Measurements from ENCODE around the gene VIL1.

Gene VIL1

GRCh38 chr2:218444692-218445357 lies 25.9 kb downstream of the VIL1 start:
- H3K4me3 ChIP-seq (ENCODE audit: low read length), result no peak overlapping the region
- DNase-seq (ENCODE audit: low read depth), result no peak
- TF ChIP-seq CTCF (conservative IDR thresholded peaks at IDR 0.05; ENCODE audit: low read length), result no peak

- DNase-seq (ENCODE audit: low read depth), result no peak
- TF ChIP-seq CTCF (conservative IDR thresholded peaks at IDR 0.05; ENCODE audit: low read length), result no peak
- H3K4me3 ChIP-seq (ENCODE audit: low read length), result no peak overlapping the region
These were observed 26.7 kb downstream of the VIL1 start for GRCh38 chr2:218445602-218446001.

- H3K4me3 ChIP-seq (ENCODE audit: low read length), result no peak overlapping the region
- no peak for TF ChIP-seq CTCF (conservative IDR thresholded peaks at IDR 0.05; ENCODE audit: low read length)
- no peak for DNase-seq (ENCODE audit: low read depth)
These were observed 27.6 kb downstream of the VIL1 start for GRCh38 chr2:218446547-218446946.

GRCh38 chr2:218447072-218447471 lies 28.1 kb downstream of the VIL1 start:
- no peak for DNase-seq (ENCODE audit: low read depth)
- no peak overlapping the region for H3K4me3 ChIP-seq (ENCODE audit: low read length)
- TF ChIP-seq CTCF (conservative IDR thresholded peaks at IDR 0.05; ENCODE audit: low read length), result no peak

GRCh38 chr2:218448934-218449333 lies 30.0 kb downstream of the VIL1 start:
- no peak for TF ChIP-seq CTCF (conservative IDR thresholded peaks at IDR 0.05; ENCODE audit: low read length)
- peak; percentile 5 for DNase-seq (ENCODE audit: low read depth)

GRCh38 chr2:218452079-218452478 lies 33.2 kb downstream of the VIL1 start:
- no peak for TF ChIP-seq CTCF (conservative IDR thresholded peaks at IDR 0.05; ENCODE audit: low read length)
- no peak overlapping the region for H3K4me3 ChIP-seq (ENCODE audit: low read length)
- DNase-seq (ENCODE audit: low read depth), result no peak

More at GRCh38 chr2:218448934-218449333, 30.0 kb downstream of the VIL1 start:
- H3K4me3 ChIP-seq (ENCODE audit: low read length), result no peak overlapping the region

GRCh38 chr2:218456849-218457248 lies 37.9 kb downstream of the VIL1 start:
- no peak overlapping the region for H3K4me3 ChIP-seq (ENCODE audit: low read length)
- DNase-seq (ENCODE audit: low read depth), result no peak
- no peak for TF ChIP-seq CTCF (conservative IDR thresholded peaks at IDR 0.05; ENCODE audit: low read length)
